ENCODE data around the gene FAM181A. TPM values are rescaled to one million over a fixed set of nuclear protein-coding genes. Genes with fewer than 3 reads are reported as not detected.

Gene FAM181A
- total RNA-seq, 1 donor from 2014 or later: not detected

DNA sequence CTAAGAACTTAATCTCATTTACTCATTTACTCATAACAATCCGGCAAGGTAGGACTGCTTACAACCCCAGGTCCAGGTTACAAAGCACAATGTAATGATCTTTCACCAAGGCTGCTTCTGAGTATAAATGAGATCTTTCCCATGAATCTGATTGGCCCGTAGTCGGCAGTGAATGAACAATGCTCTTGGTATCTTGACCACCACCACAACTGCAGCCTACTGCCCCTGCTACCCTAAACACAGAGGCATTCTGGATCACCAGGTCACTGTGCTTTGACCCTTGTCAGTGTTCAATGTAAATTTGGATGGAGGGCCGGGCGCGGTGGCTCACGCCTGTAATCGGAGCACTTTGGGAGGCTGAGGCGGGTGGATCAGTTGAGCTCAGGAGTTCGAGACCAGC lies 15.9 kb downstream of the FAM181A start:
- no peaks in the 10 kb centered on the region for H3K36me3 Mint-ChIP-seq (ENCODE audit: low read depth)
- no peaks in the 10 kb centered on the region for H3K27me3 Mint-ChIP-seq
- intact Hi-C loops (cut with micrococcal nuclease): no loop called here
- POLR2A ChIA-PET: interaction anchor here (1.1 to 1.9 kb wide), 3 partner anchors 16 to 25 kb away, joined by 3 to 7 read pairs (median 6); no protein-coding TSS in a partner anchor
- CTCF ChIA-PET: interaction anchor here (10.6 to 11.7 kb wide), 2 partner anchors 30 to 57 kb away, joined by 307 to 498 read pairs; partner anchors contain the start of genes ASB2 and CCDC197
- no peak for ATAC-seq (ENCODE audit: low read depth)
- H3K4me3 Mint-ChIP-seq: no peak overlapping the region
- no peak overlapping the region for H3K27ac Mint-ChIP-seq
- no peaks in the 10 kb centered on the region for H3K9me3 Mint-ChIP-seq
- H3K4me1 Mint-ChIP-seq: peaks cover 9% of the 10 kb centered on the region
- no peak for DNase-seq
- TF ChIP-seq, protein P1, sequence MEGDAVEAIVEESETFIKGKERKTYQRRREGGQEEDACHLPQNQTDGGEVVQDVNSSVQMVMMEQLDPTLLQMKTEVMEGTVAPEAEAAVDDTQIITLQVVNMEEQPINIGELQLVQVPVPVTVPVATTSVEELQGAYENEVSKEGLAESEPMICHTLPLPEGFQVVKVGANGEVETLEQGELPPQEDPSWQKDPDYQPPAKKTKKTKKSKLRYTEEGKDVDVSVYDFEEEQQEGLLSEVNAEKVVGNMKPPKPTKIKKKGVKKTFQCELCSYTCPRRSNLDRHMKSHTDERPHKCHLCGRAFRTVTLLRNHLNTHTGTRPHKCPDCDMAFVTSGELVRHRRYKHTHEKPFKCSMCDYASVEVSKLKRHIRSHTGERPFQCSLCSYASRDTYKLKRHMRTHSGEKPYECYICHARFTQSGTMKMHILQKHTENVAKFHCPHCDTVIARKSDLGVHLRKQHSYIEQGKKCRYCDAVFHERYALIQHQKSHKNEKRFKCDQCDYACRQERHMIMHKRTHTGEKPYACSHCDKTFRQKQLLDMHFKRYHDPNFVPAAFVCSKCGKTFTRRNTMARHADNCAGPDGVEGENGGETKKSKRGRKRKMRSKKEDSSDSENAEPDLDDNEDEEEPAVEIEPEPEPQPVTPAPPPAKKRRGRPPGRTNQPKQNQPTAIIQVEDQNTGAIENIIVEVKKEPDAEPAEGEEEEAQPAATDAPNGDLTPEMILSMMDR (IDR thresholded peaks at IDR 0.05): no peak

- no peaks in the 10 kb centered on the region for H3K27me3 Mint-ChIP-seq
- no peaks in the 10 kb centered on the region for H3K36me3 Mint-ChIP-seq (ENCODE audit: low read depth)
- H3K4me3 Mint-ChIP-seq: no peak overlapping the region
- ChIA-PET POLR2A (interaction anchor here (1.7 to 1.9 kb wide), 2 partner anchors 15 to 24 kb away, joined by 6 to 7 read pairs; no protein-coding TSS in a partner anchor), CTCF (interaction anchor here (0.8 to 11.7 kb wide), 3 partner anchors 29 to 193 kb away, joined by 3 to 498 read pairs (median 307); partner anchors contain the start of genes ASB2 and CCDC197)
- no peaks in the 10 kb centered on the region for H3K9me3 Mint-ChIP-seq
- no peak overlapping the region for H3K27ac Mint-ChIP-seq
- intact Hi-C loops (cut with micrococcal nuclease): no loop called here
- no peak for ATAC-seq (ENCODE audit: low read depth)
- TF ChIP-seq, protein P1 (IDR thresholded peaks at IDR 0.05): no peak
- peaks cover 9% of the 10 kb centered on the region for H3K4me1 Mint-ChIP-seq
- DNase-seq: no peak
Observed at GRCh38 chr14:93943930-93944329, 16.8 kb downstream of the FAM181A start.

DNA sequence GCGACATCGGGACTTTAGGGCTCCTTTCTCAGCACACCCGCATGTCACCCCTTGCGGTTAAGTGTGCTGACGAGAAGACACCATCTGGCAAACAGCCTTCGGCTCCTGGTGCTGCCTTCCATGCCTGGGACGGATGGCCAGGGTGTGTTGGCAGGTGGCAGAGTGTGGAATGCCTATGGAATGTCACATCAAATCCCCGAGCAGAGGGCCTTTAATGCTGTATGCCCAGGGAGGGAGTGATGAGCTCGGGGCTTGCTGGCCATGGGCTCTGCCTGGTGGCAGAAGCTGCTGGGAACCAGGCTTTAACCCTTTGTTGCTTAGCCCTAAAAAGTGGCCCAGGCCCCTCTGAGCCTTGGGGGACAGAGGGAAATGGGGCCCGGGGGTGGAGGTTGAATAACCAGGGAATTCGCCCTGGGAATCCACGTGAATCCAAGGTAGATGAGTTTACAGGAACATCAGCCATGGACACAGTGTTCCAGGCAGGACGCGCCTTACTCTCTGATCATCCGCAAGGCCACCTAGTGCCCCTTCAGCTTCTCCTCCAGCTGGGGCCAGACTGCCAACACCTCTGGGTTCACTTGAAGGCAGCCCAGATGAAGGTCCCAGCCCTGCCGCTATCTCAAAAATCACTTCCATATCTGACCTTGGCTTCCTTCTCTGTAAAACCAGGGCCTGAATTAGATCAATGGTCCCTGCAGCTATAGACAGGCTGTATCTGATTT lies 17.4 kb downstream of the FAM181A start:
- no peaks in the 10 kb centered on the region for H3K36me3 Mint-ChIP-seq (ENCODE audit: low read depth)
- no peak overlapping the region for H3K27ac Mint-ChIP-seq
- TF ChIP-seq, protein P1 (IDR thresholded peaks at IDR 0.05): no peak
- no peaks in the 10 kb centered on the region for H3K9me3 Mint-ChIP-seq
- POLR2A ChIA-PET: interaction anchor here (0.6 kb wide), 1 partner anchor 23 kb away, joined by 4 read pairs; no protein-coding TSS in a partner anchor
- ATAC-seq (ENCODE audit: low read depth) (no peak), DNase-seq (no peak)
- CTCF ChIA-PET: interaction anchor here (0.7 to 11.7 kb wide), 2 partner anchors 27 to 29 kb away, joined by 3 to 498 read pairs; partner anchors contain the start of gene ASB2
- no peaks in the 10 kb centered on the region for H3K27me3 Mint-ChIP-seq
- H3K4me1 Mint-ChIP-seq: peaks cover 9% of the 10 kb centered on the region
- no peak overlapping the region for H3K4me3 Mint-ChIP-seq
- intact Hi-C loops (cut with micrococcal nuclease): no loop called here

DNA sequence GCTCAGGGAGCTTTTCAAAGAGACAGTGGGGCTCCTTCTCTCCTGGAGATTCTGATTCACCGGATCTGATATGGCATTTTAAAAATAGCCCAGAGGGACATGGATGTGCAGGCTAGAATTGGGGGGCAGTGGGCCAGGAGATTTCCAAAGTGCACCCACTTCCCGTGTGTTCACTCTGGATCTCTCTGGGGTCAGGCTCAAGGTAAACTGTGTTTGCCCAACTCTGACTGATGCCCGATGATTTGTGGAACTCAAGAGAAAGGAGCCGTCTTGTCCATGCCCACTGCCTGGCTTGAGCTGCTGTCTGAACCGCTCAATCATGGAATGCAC lies 17.9 kb downstream of the FAM181A start:
- H3K9me3 Mint-ChIP-seq: no peaks in the 10 kb centered on the region
- H3K4me1 Mint-ChIP-seq: peaks cover 5% of the 10 kb centered on the region
- POLR2A ChIA-PET: interaction anchor here (0.6 kb wide), 1 partner anchor 23 kb away, joined by 4 read pairs; no protein-coding TSS in a partner anchor
- H3K27ac Mint-ChIP-seq: no peak overlapping the region
- CTCF ChIA-PET: interaction anchor here (0.7 kb wide), 1 partner anchor 26 kb away, joined by 3 read pairs; no protein-coding TSS in a partner anchor
- H3K27me3 Mint-ChIP-seq: no peaks in the 10 kb centered on the region
- no peak for ATAC-seq (ENCODE audit: low read depth)
- TF ChIP-seq, protein P1 (IDR thresholded peaks at IDR 0.05): no peak
- intact Hi-C loops (cut with micrococcal nuclease): no loop called here
- no peak for DNase-seq
- no peaks in the 10 kb centered on the region for H3K36me3 Mint-ChIP-seq (ENCODE audit: low read depth)
- H3K4me3 Mint-ChIP-seq: no peak overlapping the region

GRCh38 chr14:93946104-93946503 lies 19.0 kb downstream of the FAM181A start:
- ChIA-PET CTCF (interaction anchor here (0.9 to 1.5 kb wide), 3 partner anchors 9 to 55 kb away, joined by 3 to 4 read pairs (median 3); no protein-coding TSS in a partner anchor), POLR2A (interaction anchor here (1.1 kb wide), 1 partner anchor 22 kb away, joined by 3 read pairs; no protein-coding TSS in a partner anchor)
- DNase-seq (no peak), ATAC-seq (ENCODE audit: low read depth) (no peak)
- H3K27me3 Mint-ChIP-seq: no peaks in the 10 kb centered on the region
- H3K4me3 Mint-ChIP-seq: no peak overlapping the region
- no peaks in the 10 kb centered on the region for H3K9me3 Mint-ChIP-seq
- TF ChIP-seq, protein P1 (IDR thresholded peaks at IDR 0.05): no peak
- intact Hi-C loops (cut with micrococcal nuclease): no loop called here
- H3K4me1 Mint-ChIP-seq: no peaks in the 10 kb centered on the region
- H3K36me3 Mint-ChIP-seq (ENCODE audit: low read depth): no peaks in the 10 kb centered on the region
- H3K27ac Mint-ChIP-seq: no peak overlapping the region
